HG02938 (cell line): ENCODE measurements around the gene FUZ.

ENCODE experiments used
- ATAC-seq: cut with Tn5 transposase; IDR thresholded peaks from one replicate; pipeline ENCODE4 v1.9.1; 2021; ENCODE audit warnings: mild to moderate bottlenecking, moderate library complexity; ENCODE audit not compliant: unreplicated experiment

FUZ gene

DNA sequence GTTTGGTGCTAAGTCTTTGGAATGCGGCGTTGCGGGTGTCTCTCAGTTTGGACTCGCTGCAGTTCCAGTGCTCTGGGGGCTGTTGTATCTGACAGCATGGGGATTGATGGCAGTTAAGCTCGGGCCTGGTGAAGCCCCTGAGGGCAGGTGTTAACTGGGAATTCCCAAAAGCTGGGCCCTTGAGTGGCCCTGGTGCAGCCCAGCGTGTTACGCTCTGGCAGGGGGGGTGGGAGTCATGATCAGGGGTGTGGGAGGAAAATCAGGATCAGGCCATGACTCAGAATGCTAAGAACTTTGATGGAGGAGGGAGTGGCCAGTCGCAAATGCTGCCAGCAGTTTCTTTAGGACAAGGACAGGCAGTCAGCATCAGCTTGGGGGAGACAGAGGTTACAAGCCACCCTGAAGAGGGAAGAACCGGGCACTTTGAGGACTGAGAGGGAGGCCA is 26.7 kb downstream of the FUZ start:
- ATAC-seq: no peak

DNA sequence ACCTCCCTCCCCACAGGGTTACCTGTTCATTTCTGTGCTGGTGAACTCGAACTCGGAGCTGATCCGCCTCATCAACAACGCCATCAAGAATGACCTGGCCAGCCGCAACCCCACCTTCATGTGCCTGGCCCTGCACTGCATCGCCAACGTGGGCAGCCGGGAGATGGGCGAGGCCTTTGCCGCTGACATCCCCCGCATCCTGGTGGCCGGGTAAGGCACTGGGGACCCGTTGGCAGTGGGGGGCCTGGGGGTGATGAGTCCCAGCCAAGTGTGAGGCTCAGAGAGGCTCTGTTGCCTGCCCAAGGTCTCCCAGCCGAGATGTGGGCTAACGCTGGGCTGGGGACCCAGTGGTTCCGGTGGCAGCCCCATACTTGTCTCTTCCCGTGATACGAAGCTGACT is 30.6 kb downstream of the FUZ start:
- no peak for ATAC-seq

DNA sequence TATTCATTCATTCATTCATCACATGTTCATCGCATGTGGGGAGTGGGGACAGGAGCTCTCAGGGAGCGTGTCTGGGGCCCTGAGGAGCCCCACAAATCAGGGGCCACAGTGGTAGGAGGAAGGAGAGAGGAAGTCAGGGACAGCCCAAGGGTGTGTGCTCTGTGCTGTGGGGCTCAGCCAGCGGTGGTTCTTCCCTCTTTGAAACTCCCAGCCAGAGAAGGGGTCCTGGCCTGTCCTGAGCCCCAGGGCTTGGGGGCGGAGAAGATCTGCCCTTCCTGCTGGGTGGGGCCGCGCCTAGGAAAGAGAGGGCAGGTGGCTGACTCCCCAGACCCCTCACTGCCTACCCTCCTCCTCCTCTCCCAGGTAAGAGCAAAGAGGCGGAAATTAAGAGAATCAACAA is 31.7 kb downstream of the FUZ start:
- ATAC-seq: no peak

DNA sequence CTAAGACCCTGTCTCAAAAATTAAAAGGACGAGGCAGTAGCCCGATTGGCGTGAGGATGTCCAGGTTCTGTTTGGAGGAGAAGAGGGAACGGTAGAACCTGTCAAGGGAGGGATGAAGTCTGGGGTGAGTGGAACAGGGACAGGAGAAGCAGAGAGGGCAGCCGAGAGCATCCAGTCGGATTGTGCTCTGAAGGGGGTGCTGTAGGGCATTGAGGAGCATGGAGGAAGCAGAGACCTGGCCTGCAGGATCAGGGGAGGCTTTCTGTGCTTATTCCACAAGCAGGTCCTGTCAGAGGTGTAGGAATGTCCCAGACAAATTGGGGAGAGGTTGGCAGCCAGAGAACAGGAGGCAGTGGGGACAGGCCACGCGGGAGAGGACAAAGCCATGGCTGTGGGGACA is 32.2 kb downstream of the FUZ start:
- no peak for ATAC-seq

GRCh38 chr19:49779731-49780555 is 33.1 kb downstream of the FUZ start:
- ATAC-seq: no peak

DNA sequence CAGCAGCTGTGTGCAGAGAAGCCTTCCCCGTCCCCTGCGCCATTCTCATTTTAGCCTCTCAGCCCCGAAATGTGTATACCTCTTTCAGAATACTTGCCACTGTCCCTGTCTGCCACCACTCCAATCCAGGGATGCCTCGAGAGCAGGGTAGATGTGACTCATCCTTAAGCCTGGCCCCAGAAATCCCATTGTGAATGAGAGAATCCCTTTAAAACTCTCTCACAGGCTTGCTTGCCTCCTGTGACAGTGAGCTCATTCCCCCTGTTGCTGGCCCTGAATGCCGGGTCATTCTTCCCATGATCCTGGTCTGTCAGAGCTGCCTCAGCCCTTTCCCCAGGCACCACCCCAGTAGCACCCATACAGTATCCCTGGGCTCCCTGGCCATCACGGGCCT is 36.7 kb downstream of the FUZ start:
- no peak for ATAC-seq

DNA sequence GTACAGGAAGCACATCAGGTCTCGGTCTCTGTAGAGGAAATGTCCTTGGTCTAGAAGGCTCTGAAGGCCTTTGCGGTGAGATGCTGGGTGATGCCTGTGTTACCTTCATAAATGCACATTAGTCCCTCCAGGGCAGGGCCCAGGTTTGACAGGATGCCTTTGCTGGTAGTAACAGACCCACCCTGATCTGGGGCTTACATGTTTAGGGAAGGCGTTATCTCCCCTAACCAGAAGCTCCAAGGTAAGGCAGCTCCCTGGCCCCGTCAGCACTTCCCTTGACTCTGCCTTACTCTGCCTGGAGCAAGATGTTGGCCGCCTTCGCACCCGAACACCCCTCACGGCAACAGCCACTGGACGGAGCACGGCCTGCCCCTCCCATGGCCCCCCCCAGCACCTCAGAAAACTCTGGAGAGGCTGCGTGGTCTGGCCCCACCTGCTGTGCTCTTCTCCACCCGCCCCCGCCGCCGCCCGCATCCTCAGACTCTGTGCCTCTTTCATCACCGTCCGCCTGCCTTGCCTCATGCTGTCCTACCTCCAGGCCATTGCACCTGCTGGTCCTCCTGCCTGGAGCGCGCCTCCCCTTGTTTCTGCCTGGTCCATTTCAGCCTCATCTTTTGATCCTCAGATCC is 37.2 kb downstream of the FUZ start:
- no peak for ATAC-seq

GRCh38 chr19:49774969-49775368 is 38.1 kb downstream of the FUZ start:
- no peak for ATAC-seq

GRCh38 chr19:49773663-49774350 is 39.3 kb downstream of the FUZ start:
- no peak for ATAC-seq

DNA sequence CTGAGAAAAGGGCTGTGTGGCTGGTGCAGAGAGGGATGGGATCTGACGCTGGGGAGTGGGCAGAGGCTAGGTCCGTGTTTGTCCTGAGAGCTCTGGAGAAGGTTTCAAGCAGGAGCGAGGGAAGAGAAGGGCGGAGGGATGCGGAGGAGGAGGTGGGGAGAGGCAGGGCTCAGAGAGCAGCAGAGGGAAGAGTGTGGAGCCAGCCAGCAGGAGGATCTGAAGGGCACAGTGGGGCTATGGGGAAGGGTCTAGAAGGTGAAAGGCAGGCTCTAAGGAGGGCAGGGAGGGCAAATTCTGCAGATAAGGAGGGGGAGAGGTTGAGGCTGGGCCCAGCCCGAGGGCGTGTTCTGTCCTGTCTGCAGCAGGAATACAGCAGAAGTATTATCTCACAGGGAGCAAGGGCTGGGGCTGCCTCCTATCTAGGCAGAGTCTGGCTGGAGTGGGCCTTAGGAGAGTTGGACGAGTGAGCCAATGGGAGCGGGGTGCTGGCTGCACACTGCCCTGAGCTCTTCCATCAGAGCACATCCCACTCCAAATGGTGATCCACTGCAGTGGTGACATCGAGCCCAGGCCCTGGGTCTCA is 40.2 kb downstream of the FUZ start:
- no peak for ATAC-seq

GRCh38 chr19:49771674-49772139 is 41.4 kb downstream of the FUZ start:
- ATAC-seq: no peak

DNA sequence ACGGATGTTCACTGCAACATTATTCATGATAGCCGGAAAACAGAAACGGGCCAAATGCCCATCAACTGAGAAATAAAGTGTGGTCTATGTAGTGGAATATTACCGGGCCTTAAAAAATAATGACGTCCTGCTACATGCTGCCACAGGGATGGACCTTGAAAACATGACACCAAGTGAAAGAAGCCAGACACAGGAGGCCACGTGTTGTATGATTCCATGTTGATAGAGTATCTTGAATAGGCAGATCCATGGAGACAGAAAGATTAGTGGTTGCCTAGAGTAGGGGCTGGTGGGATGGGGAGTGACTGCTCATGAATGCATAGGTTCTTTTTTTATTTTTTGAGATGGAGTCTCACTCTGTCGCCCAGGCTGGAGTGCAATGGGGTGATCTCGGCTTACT is 42.6 kb downstream of the FUZ start:
- ATAC-seq: no peak

DNA sequence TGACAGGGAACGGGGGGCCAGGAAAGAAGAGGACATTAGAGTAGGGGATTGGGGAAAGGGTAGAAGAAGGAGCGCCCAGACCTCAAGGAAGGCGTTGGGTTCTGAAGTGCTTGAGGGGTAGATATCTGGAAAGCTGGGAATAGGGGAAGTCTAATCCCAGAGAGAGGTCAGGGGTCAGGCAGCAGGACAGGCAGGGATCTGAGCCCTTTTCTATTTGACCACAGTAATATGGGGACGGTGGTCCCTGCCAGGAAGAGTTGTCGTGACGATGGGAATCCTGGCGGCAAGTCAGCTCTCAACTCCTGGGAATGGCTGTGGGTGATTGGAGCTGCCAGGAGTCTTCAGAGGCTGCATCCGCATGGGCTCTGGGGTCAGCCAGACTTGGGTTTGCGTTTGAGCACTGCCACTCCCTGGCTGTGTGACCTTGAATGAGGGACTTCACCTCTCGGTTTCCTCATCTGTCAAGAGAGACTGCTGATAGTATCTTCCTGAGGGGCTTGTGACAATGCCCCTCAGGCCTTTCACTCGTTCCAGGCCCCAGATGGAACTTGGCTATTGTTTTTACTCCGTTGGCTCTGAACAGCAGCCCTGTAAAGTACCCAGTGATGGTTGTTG is 45.0 kb downstream of the FUZ start:
- no peak for ATAC-seq

DNA sequence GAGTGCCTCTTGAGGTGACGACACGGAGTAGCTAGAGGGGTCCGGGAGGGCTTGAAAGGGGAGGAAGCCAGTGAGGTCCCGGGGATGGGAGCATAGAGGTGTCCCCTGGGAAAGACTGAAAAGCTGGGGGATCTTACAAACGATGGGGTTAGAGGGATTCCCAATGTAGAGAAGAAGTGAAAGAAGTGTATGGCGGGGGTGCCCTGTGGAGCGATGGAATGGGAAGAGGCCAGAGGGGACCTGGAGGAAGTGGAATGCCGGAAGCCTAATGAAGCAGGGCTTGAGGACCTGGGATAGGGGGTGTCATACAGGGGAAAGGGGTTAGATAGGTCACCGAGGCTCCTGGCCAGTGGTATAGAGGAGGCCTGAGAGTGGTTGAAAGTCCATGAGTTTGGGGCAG is 45.7 kb downstream of the FUZ start:
- no peak for ATAC-seq

GRCh38 chr19:49766930-49767299 is 46.2 kb downstream of the FUZ start, which contains the start of gene AP2A1:
AP2A1 (plus strand) TSS chr19:49767001; CDS start chr19:49767134, 133 bp downstream.
- no peak for ATAC-seq

- peak; percentile 92 for ATAC-seq
Measured at GRCh38 chr19:49766007-49766929, 46.8 kb downstream of the FUZ start.

- no peak for ATAC-seq
Measured at GRCh38 chr19:49764341-49764740, 48.8 kb downstream of the FUZ start.

- ATAC-seq: no peak
Measured at GRCh38 chr19:49763230-49763629, 49.9 kb downstream of the FUZ start, which contains the start of gene TSKS. TSKS (minus strand) TSS chr19:49763306; CDS start chr19:49763247, 59 bp downstream.

GRCh38 chr19:49761625-49762311 is 51.3 kb downstream of the FUZ start:
- ATAC-seq: no peak
